Measurements from ENCODE around the gene ACSS2. TPM values are rescaled to one million over a fixed set of nuclear protein-coding genes. Genes with fewer than 3 reads are reported as not detected.
"Not testable (repeated sequence)": the region's sequence is repeated elsewhere in the genome, so short reads cannot be mapped to it uniquely, and the experiment has no call there.

Gene ACSS2
- total RNA-seq, 3 donors from 2014 or later: 191 to 479 (median 302) TPM

DNA sequence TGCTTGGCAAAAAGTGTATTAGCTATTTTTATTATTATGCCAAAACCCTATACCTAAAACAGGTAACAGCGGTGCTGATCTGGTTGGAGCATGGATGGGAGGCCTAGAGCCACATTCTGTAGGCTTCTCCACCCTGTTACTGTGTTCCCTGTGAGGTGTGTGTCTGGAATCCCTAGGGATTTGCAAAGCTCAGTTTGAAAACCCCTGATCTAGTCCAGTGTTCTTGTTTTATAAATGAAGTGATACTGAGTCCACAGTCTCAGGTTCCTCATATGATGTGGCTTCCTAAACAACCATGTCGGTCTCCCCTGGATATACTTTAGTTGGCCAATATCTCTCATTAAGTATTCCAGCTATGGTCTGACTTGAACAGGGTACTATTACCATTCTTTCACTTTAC, 16.3 kb downstream of the ACSS2 start:
- H3K36me3 ChIP-seq (ENCODE audit: low read depth): no peaks in the 10 kb centered on the region
- TF ChIP-seq, protein P1, sequence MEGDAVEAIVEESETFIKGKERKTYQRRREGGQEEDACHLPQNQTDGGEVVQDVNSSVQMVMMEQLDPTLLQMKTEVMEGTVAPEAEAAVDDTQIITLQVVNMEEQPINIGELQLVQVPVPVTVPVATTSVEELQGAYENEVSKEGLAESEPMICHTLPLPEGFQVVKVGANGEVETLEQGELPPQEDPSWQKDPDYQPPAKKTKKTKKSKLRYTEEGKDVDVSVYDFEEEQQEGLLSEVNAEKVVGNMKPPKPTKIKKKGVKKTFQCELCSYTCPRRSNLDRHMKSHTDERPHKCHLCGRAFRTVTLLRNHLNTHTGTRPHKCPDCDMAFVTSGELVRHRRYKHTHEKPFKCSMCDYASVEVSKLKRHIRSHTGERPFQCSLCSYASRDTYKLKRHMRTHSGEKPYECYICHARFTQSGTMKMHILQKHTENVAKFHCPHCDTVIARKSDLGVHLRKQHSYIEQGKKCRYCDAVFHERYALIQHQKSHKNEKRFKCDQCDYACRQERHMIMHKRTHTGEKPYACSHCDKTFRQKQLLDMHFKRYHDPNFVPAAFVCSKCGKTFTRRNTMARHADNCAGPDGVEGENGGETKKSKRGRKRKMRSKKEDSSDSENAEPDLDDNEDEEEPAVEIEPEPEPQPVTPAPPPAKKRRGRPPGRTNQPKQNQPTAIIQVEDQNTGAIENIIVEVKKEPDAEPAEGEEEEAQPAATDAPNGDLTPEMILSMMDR (IDR thresholded peaks at IDR 0.05): no peak
- DNase-seq: no peak
- no peaks in the 10 kb centered on the region for H3K9me3 ChIP-seq
- no peak for ATAC-seq
- intact Hi-C loops (cut with DNase I, micrococcal nuclease): no loop called here
- H3K4me1 ChIP-seq (ENCODE audit: low read depth): peaks cover 41% of the 10 kb centered on the region
- H3K4me3 ChIP-seq: no peak overlapping the region

- Histone ChIP-seq H3K4me3 (no peak overlapping the region), H3K4me1 (ENCODE audit: low read depth) (peaks cover 41% of the 10 kb centered on the region), H3K9me3 (no peaks in the 10 kb centered on the region), H3K36me3 (ENCODE audit: low read depth) (no peaks in the 10 kb centered on the region)
- TF ChIP-seq, protein P1 (IDR thresholded peaks at IDR 0.05): no peak
- DNase-seq: no peak
- ATAC-seq: no peak
- intact Hi-C loops (cut with DNase I, micrococcal nuclease): no loop called here
Observed at GRCh38 chr20:34894723-34895122, 18.3 kb downstream of the ACSS2 start.

- H3K4me3 ChIP-seq: no peak overlapping the region
- no peaks in the 10 kb centered on the region for H3K9me3 ChIP-seq
- TF ChIP-seq, protein P1 (IDR thresholded peaks at IDR 0.05): no peak
- DNase-seq (no peak), ATAC-seq (peak; percentile 61)
- H3K4me1 ChIP-seq (ENCODE audit: low read depth): peaks cover 41% of the 10 kb centered on the region
- no peaks in the 10 kb centered on the region for H3K36me3 ChIP-seq (ENCODE audit: low read depth)
- intact Hi-C loops (cut with DNase I, micrococcal nuclease): no loop called here
Observed at GRCh38 chr20:34895465-34895864, 19.1 kb downstream of the ACSS2 start.

DNA sequence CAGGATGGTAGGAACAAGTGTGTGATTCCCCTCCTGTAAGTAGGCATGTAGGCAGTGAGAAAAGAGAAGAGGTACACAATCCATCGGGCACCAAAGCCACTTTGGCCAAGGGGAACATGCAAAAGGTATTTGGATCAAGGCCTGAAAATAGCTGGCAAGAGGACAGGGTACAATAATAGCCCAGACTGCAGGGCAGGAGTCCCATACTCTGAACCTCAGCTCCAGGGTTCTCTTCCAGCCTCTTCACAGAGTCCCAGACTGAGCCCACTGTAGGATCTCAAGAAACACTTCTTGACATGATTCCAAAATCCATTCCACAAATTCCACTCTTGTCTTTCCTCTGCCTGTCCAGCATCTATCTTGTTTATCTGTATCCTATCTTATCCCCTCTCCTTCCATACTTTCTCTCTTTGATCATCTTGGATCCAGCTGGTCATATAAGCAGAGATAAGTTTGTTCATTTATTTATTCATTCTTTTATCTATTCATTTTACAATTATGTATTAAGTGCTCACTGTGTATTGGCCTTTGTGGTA, 19.7 kb downstream of the ACSS2 start:
- DNase-seq: no peak
- Histone ChIP-seq H3K36me3 (ENCODE audit: low read depth) (no peaks in the 10 kb centered on the region), H3K4me1 (ENCODE audit: low read depth) (peaks cover 41% of the 10 kb centered on the region), H3K9me3 (no peaks in the 10 kb centered on the region), H3K4me3 (no peak overlapping the region)
- peak; percentile 26 for ATAC-seq
- intact Hi-C loops (cut with DNase I, micrococcal nuclease): no loop called here
- TF ChIP-seq, protein P1 (IDR thresholded peaks at IDR 0.05): no peak

DNA sequence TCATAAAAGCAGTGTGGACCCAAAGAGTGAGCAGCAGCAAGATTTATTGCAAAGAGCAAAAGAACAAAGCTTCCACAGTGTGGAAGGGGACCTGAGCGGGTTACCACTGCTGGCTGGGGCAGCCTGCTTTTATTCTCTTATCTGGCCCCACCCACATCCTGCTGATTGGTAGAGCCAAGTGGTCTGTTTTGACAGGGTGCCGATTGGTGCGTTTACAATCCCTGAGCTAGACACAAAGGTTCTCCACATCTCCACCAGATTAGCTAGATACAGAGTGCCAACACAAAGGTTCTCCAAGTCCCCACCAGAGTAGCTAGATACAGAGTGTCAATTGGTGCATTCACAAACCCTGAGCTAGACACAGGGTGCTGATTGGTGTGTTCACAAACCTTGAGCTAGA, 21.7 kb downstream of the ACSS2 start:
- not testable (repeated sequence) for H3K36me3 ChIP-seq (ENCODE audit: low read depth); H3K9me3 ChIP-seq

GRCh38 chr20:34898731-34899130, 22.3 kb downstream of the ACSS2 start:
- ATAC-seq; H3K4me3 ChIP-seq; H3K36me3 ChIP-seq (ENCODE audit: low read depth); intact Hi-C loops (cut with DNase I, micrococcal nuclease); DNase-seq; H3K9me3 ChIP-seq: not testable (repeated sequence)
- peaks cover 39% of the 10 kb centered on the region for H3K4me1 ChIP-seq (ENCODE audit: low read depth)

More for the DNA sequence above, 21.7 kb downstream of the ACSS2 start:
- ATAC-seq; intact Hi-C loops (cut with DNase I, micrococcal nuclease); DNase-seq; H3K4me3 ChIP-seq: not testable (repeated sequence)
- peaks cover 40% of the 10 kb centered on the region for H3K4me1 ChIP-seq (ENCODE audit: low read depth)

- intact Hi-C loops (cut with DNase I, micrococcal nuclease): no loop called here
- TF ChIP-seq, protein P1 (IDR thresholded peaks at IDR 0.05): no peak
Observed at GRCh38 chr20:34904202-34904621, 27.8 kb downstream of the ACSS2 start.

More at GRCh38 chr20:34904202-34904621, 27.8 kb downstream of the ACSS2 start:
- ATAC-seq: peak; percentile 26
- Histone ChIP-seq H3K4me1 (ENCODE audit: low read depth) (peaks cover 41% of the 10 kb centered on the region), H3K36me3 (ENCODE audit: low read depth) (no peaks in the 10 kb centered on the region), H3K9me3 (no peaks in the 10 kb centered on the region), H3K4me3 (no peak overlapping the region)
- DNase-seq: no peak

Data from mucosa of descending colon (tissue), 3 donors.